Activated T-cell treated with anti-CD3 and anti-CD28 coated beads, Interleukin-2, amount 50 U/mL, for 48 hours (primary cell): Measurements from ENCODE around the gene CYP1A1.

Experiments
- DNase-seq, 2 experiments: peaks; one replicate each; pipeline ENCODE4 v3.0.0-alpha.2; 2020

The CYP1A1 gene

GRCh38 chr15:74682954-74683353 is 42.4 kb downstream of the CYP1A1 start:
- DNase-seq = no peak

DNA sequence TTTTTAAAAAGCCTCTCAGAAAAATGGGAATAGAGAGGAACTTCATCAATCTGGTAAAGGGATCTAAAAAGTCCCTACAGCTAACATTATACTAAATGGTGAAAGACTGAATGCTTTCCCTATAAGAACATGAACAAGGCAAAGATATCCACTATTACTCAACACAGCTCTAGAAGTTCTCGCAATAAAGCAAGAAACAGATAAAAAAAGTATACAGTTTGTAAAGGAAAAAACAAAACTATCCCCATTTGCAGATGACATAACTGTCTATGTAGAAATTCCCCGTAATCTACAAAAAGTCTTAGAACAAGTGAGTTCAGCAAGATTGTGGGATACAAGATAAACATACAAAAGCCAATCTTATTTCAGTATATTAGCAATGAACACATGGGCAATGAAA is 44.9 kb downstream of the CYP1A1 start:
- DNase-seq = no peak

DNA sequence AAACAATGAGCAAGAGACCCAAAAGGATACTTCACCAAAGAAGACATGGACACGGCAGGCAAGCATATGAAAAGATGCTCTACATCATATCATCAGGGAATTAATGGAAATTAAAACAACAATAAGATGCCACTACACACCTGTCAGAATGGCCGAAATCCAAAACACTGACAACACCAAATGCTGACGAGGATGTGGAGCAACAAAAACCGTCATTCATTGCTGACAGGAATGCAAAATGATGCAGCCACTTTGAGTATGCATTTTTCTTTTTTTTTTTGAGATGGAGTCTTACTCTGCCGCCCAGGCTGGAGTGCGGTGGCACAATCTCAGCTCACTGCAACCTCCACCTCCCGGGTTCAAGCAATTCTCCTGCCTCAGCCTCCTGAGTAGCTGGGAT is 48.5 kb downstream of the CYP1A1 start:
- DNase-seq = no peak

DNA sequence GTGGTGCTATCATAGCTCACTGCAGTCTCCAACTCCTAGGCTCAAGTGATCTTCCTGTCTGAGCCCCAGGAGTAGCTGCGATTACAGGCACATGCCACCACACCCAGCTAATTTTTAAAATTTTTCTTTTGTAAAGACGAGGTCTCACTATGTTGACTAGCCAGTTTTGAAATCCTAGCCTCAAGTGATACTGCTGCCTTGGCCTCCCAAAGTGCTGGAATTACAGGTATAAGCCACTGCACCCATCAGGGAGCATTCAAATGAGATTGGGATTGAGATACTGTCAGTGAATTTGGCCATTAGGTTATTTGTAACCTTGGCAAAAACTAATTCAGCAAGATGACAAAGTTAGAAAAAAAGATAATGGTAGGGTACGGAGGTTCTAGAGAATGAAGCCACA is 51.2 kb downstream of the CYP1A1 start:
- no peak for DNase-seq

GRCh38 chr15:74669627-74670026 is 55.7 kb downstream of the CYP1A1 start:
- DNase-seq = no peak
